Subcutaneous adipose tissue (tissue), 4 donors: Measurements from ENCODE around the gene IFIH1. TPM values are rescaled to one million over a fixed set of nuclear protein-coding genes. Genes with fewer than 3 reads are reported as not detected.

Experiments used
- CTCF ChIP-seq: fragments of 450-650 bp; IDR thresholded peaks from one replicate; pipeline ENCODE4 v1.5.1; 2016; ENCODE audit warnings: low read depth, mild to moderate bottlenecking, control low read depth, antibody characterized with exemption, moderate library complexity
- total RNA-seq, 4 donors: library from RNA; depleted of rRNA; stranded (reverse); fragments of >200 nt; gene quantifications; one replicate each; pipeline ENCODE4 v1.1.0, GENCODE V29; 2016

IFIH1 gene
- total RNA-seq, 4 donors from 2014 or later: 14.3 to 20.5 (median 16.6) TPM

DNA sequence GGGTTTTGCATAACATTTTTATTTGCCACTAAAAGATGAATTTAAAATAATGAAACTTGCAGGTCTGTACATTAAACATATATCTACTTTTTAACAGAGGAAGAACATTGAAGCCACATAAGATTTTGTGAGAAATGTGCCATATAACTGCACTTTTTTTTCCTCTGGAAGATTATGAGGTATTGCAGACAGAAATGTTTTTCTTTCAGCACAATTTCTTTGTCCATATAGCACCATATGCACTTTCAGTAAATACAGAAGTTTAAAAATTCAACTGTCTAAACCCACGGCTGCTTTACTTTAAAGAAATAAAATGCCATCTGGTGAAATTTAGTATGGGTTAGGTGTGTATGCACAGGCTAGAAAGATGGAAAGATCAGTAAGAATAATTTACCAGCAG, 74.8 kb downstream of the IFIH1 start:
- no peak for TF ChIP-seq CTCF

- TF ChIP-seq CTCF: no peak
Observed at GRCh38 chr2:162243294-162243693, 75.2 kb downstream of the IFIH1 start, which contains the start of gene FAP. TSS of gene FAP (minus strand) at chr2:162243445. CDS start at chr2:162243327, 118 bp downstream.

GRCh38 chr2:162242586-162243280, 75.8 kb downstream of the IFIH1 start:
- TF ChIP-seq CTCF: no peak

DNA sequence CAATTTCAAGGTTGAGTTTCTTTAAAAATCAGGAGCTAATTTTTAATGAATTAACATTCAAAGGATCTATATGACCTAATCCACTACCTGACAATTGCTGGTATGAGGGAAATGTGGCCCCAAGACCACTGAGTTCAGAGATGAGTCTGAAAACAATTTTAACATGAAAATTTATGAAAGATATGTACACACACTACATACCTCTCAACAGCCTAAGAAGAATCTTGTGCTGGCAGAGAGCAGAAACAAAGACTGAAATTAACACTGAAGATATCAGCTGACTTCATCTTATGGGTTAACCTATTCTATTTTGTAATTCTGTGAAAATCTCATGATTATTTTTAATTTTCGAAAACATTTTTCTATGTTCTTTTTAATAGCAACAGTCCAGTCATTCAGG, 76.9 kb downstream of the IFIH1 start:
- TF ChIP-seq CTCF: no peak

- no peak for TF ChIP-seq CTCF
Observed at GRCh38 chr2:162234620-162235462, 83.6 kb downstream of the IFIH1 start.

- TF ChIP-seq CTCF: no peak
Observed at GRCh38 chr2:162233197-162233596, 85.3 kb downstream of the IFIH1 start.

- TF ChIP-seq CTCF: no peak
Observed at GRCh38 chr2:162232671-162233070, 85.8 kb downstream of the IFIH1 start.
